GM04503 (cell line): ENCODE data around the gene PLA2G2C.
"Not testable (repeated sequence)": the region's sequence is repeated elsewhere in the genome, so short reads cannot be mapped to it uniquely, and the experiment has no call there.

Source experiments
- DNase-seq: peaks from one replicate; pipeline ENCODE4 v3.0.0-alpha.2; 2012; ENCODE audit warnings: low read depth

PLA2G2C gene

GRCh38 chr1:20185834-20186782 lies at the start of gene PLA2G2C, which contains the start of gene UBXN10:
PLA2G2C (minus strand) TSS chr1:20186518; CDS start chr1:20177363, 9,155 bp downstream.
UBXN10 (plus strand) TSS chr1:20186096; CDS start chr1:20190562, 4,466 bp downstream.
- DNase-seq = no peak

GRCh38 chr1:20234788-20235535 lies 48.6 kb upstream of the PLA2G2C start:
- no peak for DNase-seq

- DNase-seq = no peak
These were observed 47.5 kb upstream of the PLA2G2C start for GRCh38 chr1:20233866-20234265.

- DNase-seq = no peak
These were observed 47.1 kb upstream of the PLA2G2C start for GRCh38 chr1:20233394-20233793.

GRCh38 chr1:20232564-20232963 lies 46.2 kb upstream of the PLA2G2C start:
- not testable (repeated sequence) for DNase-seq

- DNase-seq = no peak
These were observed 42.9 kb upstream of the PLA2G2C start for GRCh38 chr1:20229171-20229570.

- DNase-seq = no peak
These were observed 42.1 kb upstream of the PLA2G2C start for GRCh38 chr1:20228314-20228825.

GRCh38 chr1:20227704-20228103 lies 41.4 kb upstream of the PLA2G2C start:
- DNase-seq = no peak

GRCh38 chr1:20224546-20224945 lies 38.2 kb upstream of the PLA2G2C start:
- no peak for DNase-seq

- no peak for DNase-seq
These were observed 37.5 kb upstream of the PLA2G2C start for GRCh38 chr1:20223551-20224419.

- DNase-seq = no peak
These were observed 36.8 kb upstream of the PLA2G2C start for GRCh38 chr1:20223106-20223505.

- DNase-seq = no peak
These were observed 33.7 kb upstream of the PLA2G2C start for GRCh38 chr1:20220036-20220435.

- DNase-seq = not testable (repeated sequence)
These were observed 32.7 kb upstream of the PLA2G2C start for GRCh38 chr1:20219053-20219452.

- DNase-seq = no peak
These were observed 30.3 kb upstream of the PLA2G2C start for GRCh38 chr1:20216574-20216973.

- DNase-seq = no peak
These were observed 29.4 kb upstream of the PLA2G2C start for GRCh38 chr1:20215716-20216115.

GRCh38 chr1:20212685-20213331 lies 26.5 kb upstream of the PLA2G2C start:
- no peak for DNase-seq

GRCh38 chr1:20212085-20212684 lies 25.9 kb upstream of the PLA2G2C start:
- no peak for DNase-seq

GRCh38 chr1:20211511-20211931 lies 25.2 kb upstream of the PLA2G2C start:
- no peak for DNase-seq

- no peak for DNase-seq
These were observed 24.6 kb upstream of the PLA2G2C start for GRCh38 chr1:20210736-20211460.

GRCh38 chr1:20209471-20209870 lies 23.2 kb upstream of the PLA2G2C start:
- no peak for DNase-seq
